HG03520 (cell line): ENCODE data around the gene ITPR2.

ENCODE experiments used
- ATAC-seq: cut with Tn5 transposase; IDR thresholded peaks from one replicate; pipeline ENCODE4 v1.9.1; 2021; ENCODE audit warnings: mild to moderate bottlenecking, moderate library complexity; ENCODE audit not compliant: unreplicated experiment

The ITPR2 gene

DNA sequence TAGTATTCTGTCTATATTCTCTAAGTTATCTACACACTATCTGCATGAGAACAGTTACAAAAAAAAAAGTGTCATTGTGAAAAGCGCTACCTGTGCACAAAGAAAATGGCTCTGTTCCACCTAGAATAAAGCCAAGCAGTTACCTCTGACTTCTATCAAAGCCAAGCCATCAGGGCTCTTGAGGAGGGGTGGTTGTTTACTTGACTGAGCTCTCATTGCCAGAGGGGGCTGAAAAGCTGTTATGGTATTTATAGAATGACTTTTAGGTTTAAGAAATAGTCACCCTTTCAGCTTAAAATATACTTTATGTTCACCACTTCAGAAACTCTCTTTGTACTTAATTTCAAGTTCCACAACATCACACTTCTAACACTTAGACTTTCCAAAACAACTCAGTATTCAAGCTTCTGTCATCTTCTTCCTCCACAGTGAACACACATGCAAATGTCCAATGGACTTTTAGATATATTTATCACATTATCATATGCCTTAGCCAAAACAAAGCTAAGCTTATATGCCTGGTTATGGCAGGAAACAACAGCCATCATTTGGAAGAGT is 7.5 kb downstream of the ITPR2 start:
- ATAC-seq: no peak

DNA sequence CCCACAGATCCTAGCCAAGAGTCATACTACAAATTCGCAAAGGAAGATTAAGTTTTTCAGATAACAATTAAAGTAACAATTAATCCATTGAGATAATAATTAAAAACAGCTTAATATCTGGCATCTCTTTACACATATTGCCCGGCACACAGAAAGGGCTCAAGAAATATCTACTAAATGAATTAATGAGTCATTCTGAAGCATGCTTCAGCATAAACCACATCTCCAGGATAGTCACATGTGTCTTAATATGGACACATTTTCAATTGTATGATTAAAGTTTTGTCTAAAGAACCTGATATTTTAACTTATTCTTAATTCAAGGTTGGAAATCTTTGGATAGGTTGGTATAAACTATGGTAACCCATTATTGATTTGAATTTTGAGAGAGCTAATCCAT is 9.6 kb downstream of the ITPR2 start:
- ATAC-seq: no peak

- ATAC-seq: no peak
Measured at GRCh38 chr12:26822026-26822425, 11.0 kb downstream of the ITPR2 start.

DNA sequence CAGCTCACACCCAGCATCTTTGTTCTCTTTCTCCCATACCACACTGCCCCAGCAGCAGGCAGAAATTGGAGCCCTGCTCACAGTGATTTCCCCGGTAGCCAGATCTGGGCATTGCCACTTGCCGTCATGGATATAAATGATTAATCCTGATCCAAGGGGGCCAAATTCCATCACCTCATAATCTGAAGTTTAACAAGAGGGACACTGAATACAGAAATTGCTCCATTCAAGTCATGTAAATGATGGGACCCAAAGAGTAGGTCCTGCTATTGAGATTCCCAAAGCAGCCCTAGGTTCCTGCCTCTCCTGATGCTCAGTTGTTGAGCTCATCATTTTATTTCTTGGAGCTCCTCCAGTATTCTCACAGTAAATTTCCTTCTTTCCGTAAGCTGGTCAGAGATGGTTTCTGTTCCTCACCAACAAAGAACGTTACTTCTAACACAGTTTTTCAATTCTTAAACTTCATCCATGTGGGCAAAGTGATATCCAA is 11.7 kb downstream of the ITPR2 start:
- no peak for ATAC-seq

- no peak for ATAC-seq
Measured at GRCh38 chr12:26818636-26819035, 14.4 kb downstream of the ITPR2 start.

DNA sequence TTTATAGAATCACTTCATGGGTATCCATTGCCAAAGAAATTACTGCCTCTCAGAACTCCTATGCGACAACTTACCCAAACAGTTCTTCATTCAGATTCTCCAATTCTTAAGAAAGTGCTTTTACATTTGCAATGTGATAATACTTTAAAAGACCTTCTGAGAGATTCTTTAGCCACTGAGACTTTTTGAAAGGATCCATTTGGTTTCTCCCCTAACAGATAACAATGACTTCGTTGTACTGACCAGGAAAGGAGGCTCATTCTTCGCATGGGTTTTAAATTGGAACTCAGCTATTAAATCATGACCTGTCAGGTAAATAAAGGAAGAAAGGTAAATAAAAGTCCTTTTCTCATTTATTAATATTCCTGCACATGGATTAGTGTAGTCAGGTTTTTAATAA is 14.8 kb downstream of the ITPR2 start:
- no peak for ATAC-seq

GRCh38 chr12:26817183-26817591 is 15.8 kb downstream of the ITPR2 start:
- ATAC-seq: no peak

DNA sequence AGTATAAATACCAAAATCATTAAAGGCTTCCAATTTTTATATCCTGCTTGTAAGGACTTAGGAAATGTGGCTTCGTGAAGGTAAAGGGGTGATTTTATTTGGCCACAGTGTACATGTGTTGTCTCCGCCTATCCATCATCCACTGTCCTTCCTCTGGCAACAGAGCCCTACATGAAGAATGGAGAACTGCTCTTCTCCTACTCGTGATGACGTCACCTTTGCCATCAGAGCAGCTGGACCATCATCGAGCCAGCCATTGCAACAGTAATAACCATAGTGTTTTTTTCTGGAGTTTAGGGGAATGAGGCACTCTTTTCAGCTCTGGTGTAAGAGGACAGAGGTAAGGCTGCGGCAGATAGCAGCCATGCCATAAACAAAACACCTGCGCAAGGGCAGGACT is 19.2 kb downstream of the ITPR2 start:
- ATAC-seq: no peak

DNA sequence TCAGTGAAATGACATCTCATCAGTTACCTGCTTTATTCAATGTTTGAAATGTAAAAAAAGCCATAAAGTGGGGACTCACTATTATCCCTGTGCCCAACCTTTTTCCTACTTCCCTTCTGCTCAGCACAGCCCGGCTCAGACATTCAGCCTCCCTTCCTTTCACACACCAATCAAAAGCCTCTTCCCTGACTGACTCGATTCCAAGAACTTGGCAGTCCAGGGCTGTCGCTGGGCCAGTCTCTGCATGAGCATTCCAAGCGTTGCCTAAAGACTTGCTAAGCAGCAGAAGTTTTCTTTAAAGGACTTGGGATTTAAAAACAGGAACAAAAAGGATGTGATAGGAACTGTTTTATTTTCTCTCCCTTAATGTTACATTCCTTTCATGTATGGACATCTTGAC is 22.7 kb downstream of the ITPR2 start:
- no peak for ATAC-seq

- ATAC-seq: no peak
Measured at GRCh38 chr12:26809611-26810285, 23.2 kb downstream of the ITPR2 start.

GRCh38 chr12:26808766-26809476 is 24.1 kb downstream of the ITPR2 start:
- ATAC-seq: no peak

DNA sequence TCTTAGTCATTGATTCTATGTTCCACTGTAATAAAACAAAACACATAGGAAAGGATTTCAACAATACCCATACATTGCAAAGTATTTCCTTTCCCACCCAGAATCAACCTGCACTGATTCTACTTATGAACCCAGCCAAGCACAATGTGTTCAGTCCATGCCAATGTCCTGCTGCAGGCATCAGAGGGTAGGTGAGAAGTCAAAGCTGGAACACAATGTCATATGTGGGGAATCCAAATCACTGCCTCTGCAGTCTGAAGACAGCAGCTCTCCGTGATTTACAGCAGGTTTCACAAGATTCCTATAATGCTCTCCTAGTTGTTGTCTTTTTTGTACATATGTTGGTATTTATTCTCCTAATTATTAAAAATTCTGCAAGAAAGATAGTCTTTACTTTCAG is 25.7 kb downstream of the ITPR2 start:
- ATAC-seq: no peak

DNA sequence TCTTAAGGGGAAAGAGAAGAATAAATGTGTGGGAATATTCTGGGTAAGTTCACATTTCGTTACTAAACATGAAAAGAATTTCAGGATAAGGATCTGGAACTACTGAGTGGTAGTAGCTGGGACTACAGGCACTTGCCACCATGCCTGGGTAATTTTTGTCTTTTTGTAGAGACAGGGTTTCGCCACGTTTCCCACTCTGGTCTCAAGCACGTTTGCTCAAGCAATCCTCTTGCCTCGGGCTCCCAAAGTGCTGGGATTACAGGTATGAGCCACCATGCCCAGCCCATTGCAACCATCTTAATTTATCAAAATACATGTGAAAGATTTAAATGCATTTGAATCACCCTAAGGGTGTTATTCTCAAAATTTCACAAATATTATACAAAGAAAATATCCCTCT is 26.4 kb downstream of the ITPR2 start:
- ATAC-seq: no peak

- no peak for ATAC-seq
Measured at GRCh38 chr12:26805401-26805971, 27.5 kb downstream of the ITPR2 start.

DNA sequence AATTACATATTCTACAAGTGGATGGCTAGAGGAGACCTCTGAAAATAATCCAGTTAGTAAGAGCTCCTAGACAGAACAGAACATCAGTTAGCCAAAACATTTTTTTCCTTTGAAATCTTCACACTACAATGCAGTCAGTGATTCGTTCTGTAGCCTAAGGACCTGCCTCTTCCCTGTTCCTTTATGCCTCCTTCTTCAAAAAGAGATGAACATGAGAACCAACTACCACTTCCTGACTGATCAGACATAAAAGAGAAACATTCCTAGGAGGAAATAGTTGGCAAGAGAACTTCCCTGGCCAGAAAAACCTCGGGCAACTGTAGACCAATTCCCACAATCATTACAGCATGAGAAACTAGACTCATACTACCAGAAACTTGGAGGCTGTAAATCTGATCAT is 29.4 kb downstream of the ITPR2 start:
- ATAC-seq: no peak

DNA sequence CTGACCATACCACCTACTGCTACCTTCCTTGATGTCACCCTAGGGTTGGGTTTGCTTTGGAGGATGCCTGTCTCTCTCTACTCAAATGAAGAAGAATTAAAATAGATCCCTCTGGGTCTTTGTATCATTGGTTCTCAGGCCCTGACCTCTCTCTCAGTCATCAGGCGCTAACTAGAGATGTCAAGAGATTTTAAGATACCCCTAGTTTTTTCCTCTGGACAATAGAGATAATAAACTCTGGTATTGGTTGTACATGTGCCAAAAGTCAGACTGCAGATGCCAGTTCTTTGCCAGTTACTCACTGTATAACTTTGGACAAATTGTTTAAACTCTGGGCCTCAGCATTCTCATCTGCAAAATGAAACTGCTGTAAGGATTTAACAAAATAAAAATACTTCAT is 31.5 kb downstream of the ITPR2 start:
- no peak for ATAC-seq

GRCh38 chr12:26800858-26801257 is 32.1 kb downstream of the ITPR2 start:
- ATAC-seq: no peak

DNA sequence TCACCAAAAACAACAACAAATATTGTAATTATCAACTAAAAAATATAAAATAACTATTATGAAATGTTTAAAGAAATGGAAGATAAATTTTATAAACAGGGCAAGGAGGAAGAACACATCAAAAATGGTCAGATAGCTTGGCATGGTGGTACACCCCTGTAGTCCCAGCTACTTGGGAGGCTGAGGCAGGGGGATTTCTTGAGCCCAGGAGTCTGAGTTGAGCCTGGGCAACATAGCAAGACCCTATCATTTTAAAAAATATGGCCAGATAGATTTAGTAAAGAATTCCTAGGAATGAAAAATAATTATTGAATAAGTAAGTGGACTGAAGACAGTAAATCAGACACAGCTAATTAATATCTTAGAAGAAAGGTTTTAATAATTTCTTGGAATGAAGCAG is 32.6 kb downstream of the ITPR2 start:
- ATAC-seq: no peak

DNA sequence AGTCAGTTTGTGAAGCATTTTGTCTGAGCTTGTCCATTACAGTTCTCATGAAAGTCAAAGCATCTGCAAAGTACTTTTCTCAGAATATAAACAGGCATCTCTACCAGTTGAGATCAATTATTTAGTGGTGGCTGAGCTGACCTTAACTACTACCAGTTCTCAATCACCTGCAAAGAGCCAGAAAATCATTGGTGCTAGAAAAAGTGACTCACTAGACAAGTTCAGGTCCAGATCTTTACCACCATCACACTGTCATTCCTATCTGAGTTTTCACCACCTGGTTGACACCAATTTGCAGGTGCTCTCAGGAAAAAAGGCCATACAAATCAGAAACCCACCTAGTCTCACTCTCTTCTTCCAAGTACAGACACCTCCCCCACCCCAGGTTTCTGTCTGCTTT is 33.3 kb downstream of the ITPR2 start:
- ATAC-seq: no peak

DNA sequence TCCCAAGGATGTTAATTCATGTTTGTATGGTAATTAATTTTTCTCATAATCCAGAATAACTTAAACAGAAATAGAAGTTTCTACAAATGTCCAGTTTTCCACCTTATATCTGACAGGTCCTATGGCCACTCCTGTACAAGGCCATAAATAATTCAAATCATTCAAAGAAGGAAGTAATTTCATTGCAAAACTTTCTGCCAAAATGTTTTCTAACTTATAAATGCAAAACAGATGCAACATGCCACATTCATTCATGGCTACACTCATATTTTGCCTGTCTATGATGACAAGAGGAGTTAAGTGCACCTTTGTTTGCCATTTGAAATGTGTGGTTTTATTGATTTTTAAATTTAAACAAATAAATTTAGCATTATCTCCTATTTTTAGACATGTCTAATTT is 34.4 kb downstream of the ITPR2 start:
- no peak for ATAC-seq

DNA sequence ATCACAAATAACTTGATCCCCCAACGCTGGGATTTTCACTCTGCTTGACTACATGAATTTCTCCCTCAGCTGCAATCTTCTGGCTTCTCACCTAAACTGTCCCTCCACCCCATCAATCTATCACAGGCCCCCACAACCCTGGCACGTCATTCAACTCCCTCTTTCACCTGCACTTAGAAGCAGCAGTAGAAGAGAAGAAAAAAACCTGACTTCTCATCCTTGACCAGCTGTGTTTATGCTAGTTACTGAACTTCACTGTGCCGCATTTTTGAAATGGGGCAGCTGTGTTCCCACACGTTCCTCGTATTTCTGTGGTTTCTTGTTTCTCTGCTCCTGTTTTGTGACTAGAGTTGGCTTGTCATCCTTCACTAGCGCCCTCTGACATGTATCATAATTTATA is 35.0 kb downstream of the ITPR2 start:
- ATAC-seq: no peak

- no peak for ATAC-seq
Measured at GRCh38 chr12:26795910-26796309, 37.1 kb downstream of the ITPR2 start.
